ENCODE results near the gene PLEKHG4B.

GRCh38 chr5:187042-187431, 95.1 kb downstream of the PLEKHG4B start:
- TF ChIP-seq POLR2A (IDR thresholded peaks at IDR 0.05; ENCODE audit: low read depth, low read length), result no peak
- no peak for TF ChIP-seq POLR2AphosphoS5 (IDR thresholded peaks at IDR 0.05; ENCODE audit: low read depth, low read length)
- no peak for TF ChIP-seq POU2F2 (IDR thresholded peaks at IDR 0.05; ENCODE audit: low read depth, low read length)
